OCI-LY7 (cell line): ENCODE data around the gene C6orf58. TPM values are rescaled to one million over a fixed set of nuclear protein-coding genes. Genes with fewer than 3 reads are reported as not detected.

Experiments used
- BruUV-seq: library from RNA; stranded (reverse); fragments of 400-500 nt; replicated peaks from 2 replicates; lab custom pipeline; 2021; lab: Mats Ljungman, UMichigan
- CTCF ChIA-PET: fragments of 300-600 bp; sonication (Branson Sonifier 250); formaldehyde crosslinking; loops from one replicate; lab custom pipeline; 2022; ENCODE audit warnings: antibody characterized with exemption; ENCODE audit not compliant: unreplicated experiment; lab: Charles Lee
- POLR2A ChIA-PET: fragments of 300-600 bp; sonication (Branson Sonifier 250); formaldehyde crosslinking; loops from one replicate; lab custom pipeline; 2022; ENCODE audit warnings: antibody characterized with exemption; lab: Charles Lee
- DNase-seq: peaks from one replicate; pipeline ENCODE4 v3.0.0-alpha.2; 2015; ENCODE audit warnings: low spot score
- H2AFZ ChIP-seq: fragments of 200-600 bp; sonication (generic), shearing (Covaris generic); 2 replicates; pipeline ENCODE4 v1.6.1; 2014; ENCODE audit warnings: mild to moderate bottlenecking, antibody characterized with exemption, low read length, moderate library complexity
- H3K27ac ChIP-seq: fragments of 200-600 bp; sonication (generic); 2 replicates; pipeline ENCODE4 v1.5.1; 2014; ENCODE audit warnings: mixed run types, low read depth, mild to moderate bottlenecking, moderate library complexity, low read length, inconsistent platforms; ENCODE audit not compliant: poor library complexity, severe bottlenecking
- H3K36me3 ChIP-seq: fragments of 200-600 bp; sonication (generic); 2 replicates; pipeline ENCODE4 v1.6.1; 2014; ENCODE audit warnings: mild to moderate bottlenecking, antibody characterized with exemption, low read length, moderate library complexity, mixed read lengths; ENCODE audit not compliant: insufficient read depth
- H3K4me1 ChIP-seq: fragments of 200-600 bp; sonication (generic); 2 replicates; pipeline ENCODE4 v1.5.1; 2014; ENCODE audit warnings: mild to moderate bottlenecking, low read length; ENCODE audit not compliant: insufficient read depth, poor library complexity, severe bottlenecking
- H3K4me2 ChIP-seq: fragments of 200-600 bp; sonication (generic); 2 replicates; pipeline ENCODE4 v1.6.1; 2014; ENCODE audit warnings: mild to moderate bottlenecking, low read length
- H3K4me3 ChIP-seq: fragments of 200-600 bp; sonication (generic); 2 replicates; pipeline ENCODE4 v1.5.1; 2014; ENCODE audit warnings: mild to moderate bottlenecking, low read depth, low read length; ENCODE audit not compliant: poor library complexity, severe bottlenecking
- H3K79me2 ChIP-seq: fragments of 200-600 bp; sonication (generic); 2 replicates; pipeline ENCODE4 v1.6.1; 2016; ENCODE audit warnings: low read depth, mild to moderate bottlenecking, low read length, moderate library complexity, mixed read lengths; ENCODE audit not compliant: insufficient read depth
- H3K9me2 ChIP-seq: fragments of 200-600 bp; sonication (generic); 2 replicates; pipeline ENCODE4 v1.6.1; 2016; ENCODE audit warnings: mild to moderate bottlenecking, low read length, mixed read lengths; ENCODE audit not compliant: insufficient read depth
- H3K9me3 ChIP-seq: fragments of 200-600 bp; sonication (generic); 2 replicates; pipeline ENCODE4 v1.6.1; 2014; ENCODE audit warnings: mild to moderate bottlenecking, mixed run types, low read length, mixed read lengths
- H4K20me1 ChIP-seq: fragments of 200-600 bp; sonication (generic); 2 replicates; pipeline ENCODE4 v1.6.1; 2014; ENCODE audit warnings: mild to moderate bottlenecking, antibody characterized with exemption, low read length, moderate library complexity, mixed read lengths; ENCODE audit not compliant: insufficient read depth
- EZH2phosphoT487 ChIP-seq: fragments of 200-600 bp; sonication (generic); IDR thresholded peaks from 2 replicates; pipeline ENCODE4 v1.6.1; 2018; ENCODE audit warnings: low read depth, borderline replicate concordance, mild to moderate bottlenecking, mixed run types, antibody characterized with exemption, low read length, moderate library complexity, mixed read lengths
- intact Hi-C: fragments of 100-400 bp; cut with micrococcal nuclease; formaldehyde crosslinking; loops from one replicate; pipeline ENCODE4 v1.10.0; 2022; ENCODE audit not compliant: unreplicated experiment
- total RNA-seq, 2 experiments: library from RNA; depleted of rRNA in 1 of 2; stranded (reverse); fragments of >200 nt in 1 of 2; shearing (Covaris generic) in 1 of 2; gene quantifications; 2 replicates each; pipeline ENCODE4 v1.2.3, GENCODE V29; 2014 to 2022
- TF ChIP-seq, protein P1 (sequence below): fragments of 200-600 bp; sonication (generic); conservative IDR thresholded peaks from 2 replicates; pipeline ENCODE4 v1.5.1; 2014; ENCODE audit warnings: mild to moderate bottlenecking, antibody characterized with exemption, low read length, moderate library complexity, mixed read lengths

C6orf58 gene
- total RNA-seq, 2 experiments from 2014 or later: not detected

DNA sequence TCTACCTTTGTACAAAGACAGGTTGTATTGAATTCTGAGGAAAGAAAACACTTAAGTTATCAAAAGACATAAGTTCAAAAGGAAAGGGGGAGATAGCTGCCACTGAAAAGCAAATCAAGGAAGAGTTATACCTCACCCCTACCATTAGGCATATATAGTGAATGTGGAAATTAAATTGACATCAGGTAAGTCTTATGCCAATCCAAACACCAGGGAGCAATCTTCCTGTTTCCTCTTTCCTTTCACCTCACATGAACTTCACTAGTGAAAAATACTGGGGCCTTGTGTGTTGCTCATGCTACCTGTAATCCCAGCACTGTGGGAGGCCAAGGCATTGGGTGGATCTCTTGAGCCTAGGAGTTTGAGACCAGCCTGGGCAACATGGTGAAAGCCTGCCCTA lies 10.9 kb upstream of the C6orf58 start:
- BruUV-seq: no TSS peak
- Histone ChIP-seq H3K9me2 (no peaks in the 10 kb centered on the region), H4K20me1 (no peaks in the 10 kb centered on the region), H3K4me3 (no peak overlapping the region), H3K79me2 (no peaks in the 10 kb centered on the region), H3K9me3 (no peaks in the 10 kb centered on the region), H3K4me2 (no peak overlapping the region), H3K4me1 (no peaks in the 10 kb centered on the region), H3K36me3 (no peaks in the 10 kb centered on the region), H3K27ac (no peak overlapping the region), H2AFZ (no peak overlapping the region)
- POLR2A ChIA-PET: interaction anchor here (0.6 kb wide), 1 partner anchor 25 kb away, joined by 3 read pairs; no protein-coding TSS in a partner anchor
- CTCF ChIA-PET: no interaction called here
- intact Hi-C loops: no loop called here
- DNase-seq: no peak
- TF ChIP-seq, protein P1, sequence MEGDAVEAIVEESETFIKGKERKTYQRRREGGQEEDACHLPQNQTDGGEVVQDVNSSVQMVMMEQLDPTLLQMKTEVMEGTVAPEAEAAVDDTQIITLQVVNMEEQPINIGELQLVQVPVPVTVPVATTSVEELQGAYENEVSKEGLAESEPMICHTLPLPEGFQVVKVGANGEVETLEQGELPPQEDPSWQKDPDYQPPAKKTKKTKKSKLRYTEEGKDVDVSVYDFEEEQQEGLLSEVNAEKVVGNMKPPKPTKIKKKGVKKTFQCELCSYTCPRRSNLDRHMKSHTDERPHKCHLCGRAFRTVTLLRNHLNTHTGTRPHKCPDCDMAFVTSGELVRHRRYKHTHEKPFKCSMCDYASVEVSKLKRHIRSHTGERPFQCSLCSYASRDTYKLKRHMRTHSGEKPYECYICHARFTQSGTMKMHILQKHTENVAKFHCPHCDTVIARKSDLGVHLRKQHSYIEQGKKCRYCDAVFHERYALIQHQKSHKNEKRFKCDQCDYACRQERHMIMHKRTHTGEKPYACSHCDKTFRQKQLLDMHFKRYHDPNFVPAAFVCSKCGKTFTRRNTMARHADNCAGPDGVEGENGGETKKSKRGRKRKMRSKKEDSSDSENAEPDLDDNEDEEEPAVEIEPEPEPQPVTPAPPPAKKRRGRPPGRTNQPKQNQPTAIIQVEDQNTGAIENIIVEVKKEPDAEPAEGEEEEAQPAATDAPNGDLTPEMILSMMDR: no peak
- no peak for TF ChIP-seq EZH2phosphoT487

DNA sequence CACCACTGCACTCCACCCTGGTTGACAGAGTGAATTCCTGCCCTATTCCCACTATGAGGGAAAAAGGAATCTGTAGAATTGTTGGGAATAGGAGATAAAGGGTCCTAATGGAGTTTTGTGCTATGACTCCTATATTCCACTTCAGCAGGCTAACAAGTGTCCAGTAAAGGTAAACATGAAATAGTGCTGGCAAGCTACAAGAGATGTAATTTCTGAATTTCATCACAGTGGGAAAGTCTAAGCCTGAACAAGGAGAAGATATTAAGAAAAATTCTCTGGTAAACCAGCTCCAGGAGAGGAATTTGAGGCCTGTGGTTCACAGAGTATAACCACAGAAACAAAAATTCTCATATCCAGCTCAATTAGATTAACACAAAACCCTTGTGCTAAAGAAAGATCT lies 10.3 kb upstream of the C6orf58 start:
- POLR2A ChIA-PET: no interaction called here
- no peak for DNase-seq
- no peaks in the 10 kb centered on the region for H3K4me1 ChIP-seq
- BruUV-seq: no TSS peak
- intact Hi-C loops: no loop called here
- no peaks in the 10 kb centered on the region for H3K9me3 ChIP-seq
- H2AFZ ChIP-seq: no peak overlapping the region
- no peaks in the 10 kb centered on the region for H4K20me1 ChIP-seq
- no peak for TF ChIP-seq EZH2phosphoT487
- TF ChIP-seq, protein P1: no peak
- H3K9me2 ChIP-seq: no peaks in the 10 kb centered on the region
- H3K4me3 ChIP-seq: no peak overlapping the region
- no peaks in the 10 kb centered on the region for H3K79me2 ChIP-seq
- H3K36me3 ChIP-seq: no peaks in the 10 kb centered on the region
- H3K4me2 ChIP-seq: no peak overlapping the region
- H3K27ac ChIP-seq: no peak overlapping the region
- CTCF ChIA-PET: no interaction called here

DNA sequence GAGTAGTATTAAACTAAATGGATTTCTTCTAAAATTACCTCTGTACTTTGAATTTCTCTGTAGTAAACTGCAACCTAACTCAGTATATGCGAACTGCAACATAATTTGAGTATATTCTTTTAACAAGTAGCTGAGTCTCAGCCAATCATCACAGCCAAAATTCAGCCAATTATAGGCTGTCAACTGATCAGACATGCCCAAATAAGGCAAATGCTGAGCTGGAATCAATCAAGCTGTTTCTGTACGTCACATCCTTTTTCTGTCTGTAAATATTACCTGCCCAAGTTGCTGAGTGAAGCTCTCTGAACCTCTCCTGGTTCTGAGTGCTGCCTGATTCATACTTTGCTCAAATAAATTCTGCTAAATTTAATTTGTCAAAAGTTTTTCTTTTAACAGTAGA lies 9.5 kb upstream of the C6orf58 start:
- ChIA-PET CTCF (no interaction called here), POLR2A (no interaction called here)
- no peaks in the 10 kb centered on the region for H3K36me3 ChIP-seq
- no peak for DNase-seq
- no peaks in the 10 kb centered on the region for H4K20me1 ChIP-seq
- intact Hi-C loops: no loop called here
- no peak overlapping the region for H3K27ac ChIP-seq
- BruUV-seq: no TSS peak
- H3K4me2 ChIP-seq: no peak overlapping the region
- no peak for TF ChIP-seq EZH2phosphoT487
- TF ChIP-seq, protein P1: no peak
- no peaks in the 10 kb centered on the region for H3K9me3 ChIP-seq
- H3K4me1 ChIP-seq: no peaks in the 10 kb centered on the region
- H3K9me2 ChIP-seq: no peaks in the 10 kb centered on the region
- no peaks in the 10 kb centered on the region for H3K79me2 ChIP-seq
- no peak overlapping the region for H2AFZ ChIP-seq
- no peak overlapping the region for H3K4me3 ChIP-seq
